Panc1 (cell line): ENCODE results near the gene AGBL1. TPM values are rescaled to one million over a fixed set of nuclear protein-coding genes. Genes with fewer than 3 reads are reported as not detected.
A peak's percentile ranks its signal among the peaks of the same experiment; 100 is the strongest.

Experiments used
- ATAC-seq: fragments of 200-7000 bp; cut with Tn5 transposase; 2 replicates; pipeline ENCODE4 v1.9.1; 2020; ENCODE audit warnings: mild to moderate bottlenecking, moderate library complexity
- BruUV-seq: library from RNA; stranded (reverse); fragments of 400-500 nt; replicated peaks from 2 replicates; lab custom pipeline; 2021; lab: Mats Ljungman, UMichigan
- CTCF ChIA-PET: fragments of 300-600 bp; sonication (Branson Sonifier 250); formaldehyde crosslinking; loops from one replicate; lab custom pipeline; 2022; ENCODE audit warnings: antibody characterized with exemption; lab: Charles Lee
- POLR2A ChIA-PET: fragments of 300-600 bp; sonication (Branson Sonifier 250); formaldehyde crosslinking; loops from one replicate; lab custom pipeline; 2022; ENCODE audit warnings: antibody characterized with exemption; lab: Charles Lee
- DNase-seq: peaks from one replicate; pipeline ENCODE4 v3.0.0-alpha.2; 2010; ENCODE audit warnings: low read depth, low spot score
- H3K27ac ChIP-seq: 2 replicates; pipeline ENCODE4 v1.5.1; 2011; ENCODE audit warnings: mild to moderate bottlenecking, low read length, inconsistent platforms
- H3K27me3 ChIP-seq: fragments of 200-500 bp; sonication (Bioruptor generic); 2 replicates; pipeline ENCODE4 v1.6.0; 2014; ENCODE audit warnings: low read length, inconsistent platforms; ENCODE audit not compliant: control insufficient read depth, insufficient read depth
- H3K36me3 ChIP-seq: fragments of 200-500 bp; sonication (Bioruptor generic); 2 replicates; pipeline ENCODE4 v1.5.1; 2014; ENCODE audit warnings: inconsistent platforms, mild to moderate bottlenecking, low read length, moderate library complexity; ENCODE audit not compliant: control insufficient read depth, insufficient read depth
- H3K4me1 ChIP-seq: 2 replicates; pipeline ENCODE4 v1.5.1; 2011; ENCODE audit warnings: inconsistent platforms, mild to moderate bottlenecking, low read length, moderate library complexity; ENCODE audit not compliant: control insufficient read depth, insufficient read depth
- H3K4me3 ChIP-seq, 2 experiments: 2 replicates each; pipeline ENCODE4 v1.5.1; 2011 to 2012; ENCODE audit warnings: low read depth in 2 of 2, low read length in 2 of 2, mild to moderate bottlenecking in 2 of 2, inconsistent platforms in 1 of 2, moderate library complexity in 1 of 2
- H3K9me3 ChIP-seq: fragments of 200-500 bp; sonication (Bioruptor generic); 2 replicates; pipeline ENCODE4 v1.5.1; 2014; ENCODE audit warnings: low read depth, mild to moderate bottlenecking, inconsistent platforms, low read length, moderate library complexity; ENCODE audit not compliant: control insufficient read depth, insufficient read depth
- CTCF ChIP-seq: fragments of 450-650 bp; IDR thresholded peaks from 2 replicates; pipeline ENCODE4 v1.5.1; 2017; ENCODE audit warnings: mild to moderate bottlenecking
- POLR2AphosphoS5 ChIP-seq: IDR thresholded peaks from 2 replicates; pipeline ENCODE4 v1.6.1; 2012; ENCODE audit warnings: mild to moderate bottlenecking, low read depth, low read length, moderate library complexity
- REST ChIP-seq, 2 experiments: IDR thresholded peaks; 2 replicates each; pipeline ENCODE4 v1.6.1; 2011 to 2012; ENCODE audit warnings: low read depth in 2 of 2, control low read depth in 1 of 2, low read length in 1 of 2, mild to moderate bottlenecking in 1 of 2, moderate library complexity in 1 of 2; ENCODE audit not compliant: insufficient read depth in 1 of 2
- SIN3A ChIP-seq: IDR thresholded peaks from 2 replicates; pipeline ENCODE4 v1.6.1; 2012; ENCODE audit warnings: low read depth, mild to moderate bottlenecking, low read length, moderate library complexity, borderline replicate concordance; ENCODE audit not compliant: insufficient read depth
- TCF7L2 ChIP-seq: IDR thresholded peaks from 2 replicates; pipeline ENCODE4 v1.6.1; 2011; ENCODE audit warnings: mild to moderate bottlenecking, low read depth, low read length, inconsistent platforms
- in situ Hi-C: cut with HindIII; loops from 2 replicates; pipeline ENCODE4 v1.10.0; 2016; ENCODE audit warnings: low sequenced_read_pairs, low pct_unique_long_range_greater_than_20kb
- intact Hi-C: fragments of 100-400 bp; cut with micrococcal nuclease; formaldehyde crosslinking; loops from one replicate; pipeline ENCODE4 v1.10.0; 2022; ENCODE audit not compliant: unreplicated experiment
- total RNA-seq: library from RNA; stranded (reverse); gene quantifications from one replicate; pipeline ENCODE4 v1.2.1, GENCODE V29; 2021; ENCODE audit not compliant: unreplicated experiment

Gene AGBL1
- total RNA-seq, 1 experiment from 2014 or later = not detected

DNA sequence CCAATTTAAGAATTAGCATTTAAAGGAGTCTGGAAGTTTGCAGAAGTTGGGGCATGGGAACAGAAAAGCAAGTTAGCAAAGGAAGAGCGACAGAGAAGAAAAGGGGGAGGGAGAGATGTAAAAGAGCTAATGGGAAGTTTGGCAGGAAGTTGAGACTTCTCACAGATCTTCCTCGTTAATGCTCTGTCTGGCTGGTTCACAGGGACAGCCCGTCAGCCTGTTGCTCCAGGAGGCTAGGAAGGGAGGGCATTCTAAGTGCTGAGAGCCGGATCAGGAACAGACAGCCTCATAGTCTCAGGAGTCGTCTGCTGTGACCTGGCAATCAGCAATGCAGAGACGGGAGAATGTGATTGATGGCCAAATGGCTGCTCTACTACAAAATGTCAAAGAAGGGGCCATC lies 150.3 kb downstream of the AGBL1 start:
- no peak for TF ChIP-seq SIN3A
- no peak for DNase-seq
- Histone ChIP-seq H3K36me3 (no peaks in the 10 kb centered on the region), H3K4me1 (no peaks in the 10 kb centered on the region), H3K27me3 (peaks cover 8% of the 10 kb centered on the region), H3K4me3 (no peak overlapping the region), H3K27ac (no peak overlapping the region), H3K9me3 (no peaks in the 10 kb centered on the region)
- in situ Hi-C loops = no loop called here
- CTCF ChIA-PET = no interaction called here
- POLR2A ChIA-PET = no interaction called here
- no TSS peak for BruUV-seq
- intact Hi-C loops = no loop called here
- ATAC-seq = no peak

DNA sequence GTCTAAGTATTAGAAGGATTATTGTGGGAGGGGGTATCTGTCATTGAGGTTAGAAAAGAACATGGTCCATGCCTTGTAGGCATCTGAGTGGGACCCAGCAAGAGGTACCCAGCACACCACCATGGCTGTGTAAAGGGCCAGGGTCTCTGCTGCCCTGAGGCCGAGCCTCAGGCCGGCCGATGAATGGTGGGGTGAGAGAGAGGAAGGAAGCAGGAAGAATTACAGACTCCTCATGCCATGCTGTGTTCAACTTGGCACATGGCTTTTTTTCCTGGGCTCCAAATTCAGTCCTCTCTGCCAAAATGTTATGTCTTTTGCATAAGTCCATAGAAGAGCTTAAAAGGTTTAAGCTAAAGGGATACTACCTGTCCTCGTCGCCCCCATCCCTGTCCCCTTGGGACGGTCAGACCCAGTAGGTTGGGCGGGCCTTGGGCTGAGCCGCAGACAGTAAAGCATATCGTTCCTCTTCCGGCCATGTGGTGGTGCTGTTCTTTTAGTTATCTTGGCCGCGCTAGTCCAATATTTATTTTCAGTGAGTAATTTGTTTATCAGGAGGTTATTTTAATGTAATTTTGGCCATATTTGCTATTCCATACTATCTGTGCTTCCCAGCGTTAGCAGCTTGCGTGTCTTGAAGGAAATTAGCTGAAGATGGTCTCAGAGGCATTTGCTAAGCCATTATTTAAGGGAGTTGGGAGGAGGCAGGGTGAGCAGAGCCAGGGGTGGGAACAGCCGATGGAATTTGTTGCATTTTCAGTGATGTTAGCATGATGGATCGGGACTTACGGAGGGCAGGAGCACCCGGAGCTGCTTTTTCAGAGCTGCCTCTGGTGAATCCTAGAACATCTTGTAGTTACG lies 152.4 kb downstream of the AGBL1 start:
- ATAC-seq (peak; percentile 70), DNase-seq (no peak)
- H3K27ac ChIP-seq = no peak overlapping the region
- H3K4me3 ChIP-seq = no peak overlapping the region
- in situ Hi-C loops = no loop called here
- no TSS peak for BruUV-seq
- H3K27me3 ChIP-seq = peaks cover 14% of the 10 kb centered on the region
- ChIA-PET CTCF (no interaction called here), POLR2A (no interaction called here)
- no peaks in the 10 kb centered on the region for H3K4me1 ChIP-seq
- H3K9me3 ChIP-seq = no peaks in the 10 kb centered on the region
- H3K36me3 ChIP-seq = no peaks in the 10 kb centered on the region
- no peak for TF ChIP-seq TCF7L2
- no peak for TF ChIP-seq POLR2AphosphoS5
- no peak for TF ChIP-seq REST (IDR thresholded peaks at IDR 0.05; ENCODE audit: insufficient read depth in 1 of 2, low read depth in 2 of 2, low read length in 1 of 2)
- peak; percentile 64 for TF ChIP-seq CTCF
- intact Hi-C loops = no loop called here

GRCh38 chr15:86235667-86236066 lies 156.0 kb downstream of the AGBL1 start:
- H3K27ac ChIP-seq = no peak overlapping the region
- ATAC-seq (no peak), DNase-seq (no peak)
- no peaks in the 10 kb centered on the region for H3K36me3 ChIP-seq
- ChIA-PET CTCF (no interaction called here), POLR2A (no interaction called here)
- no peaks in the 10 kb centered on the region for H3K9me3 ChIP-seq
- H3K27me3 ChIP-seq = peaks cover 9% of the 10 kb centered on the region
- intact Hi-C loops (no loop called here), in situ Hi-C loops (no loop called here)
- H3K4me3 ChIP-seq = no peak overlapping the region
- BruUV-seq = no TSS peak
- no peak for TF ChIP-seq TCF7L2
- TF ChIP-seq SIN3A = no peak
- no peak for TF ChIP-seq REST (IDR thresholded peaks at IDR 0.05; ENCODE audit: insufficient read depth in 1 of 2, low read depth in 2 of 2, low read length in 1 of 2)
- no peak for TF ChIP-seq POLR2AphosphoS5
- no peak for TF ChIP-seq CTCF
- no peaks in the 10 kb centered on the region for H3K4me1 ChIP-seq
